K562 (cell line): ENCODE data around the gene RPL36AL. TPM values are rescaled to one million over a fixed set of nuclear protein-coding genes. Genes with fewer than 3 reads are reported as not detected.
A peak's percentile ranks its signal among the peaks of the same experiment; 100 is the strongest.

Experiments used
- ATAC-seq: fragments of 200-7000 bp; cut with Tn5 transposase; 3 replicates; pipeline ENCODE4 v1.9.1; 2020; ENCODE audit warnings: moderate library complexity
- BruUV-seq: library from RNA; stranded (reverse); fragments of 400-500 nt; replicated peaks from 2 replicates; lab custom pipeline; 2021; lab: Mats Ljungman, UMichigan
- CTCF ChIA-PET: fragments of 300-600 bp; formaldehyde crosslinking; extraction: SDS; loops from one replicate; lab custom pipeline; 2021; ENCODE audit warnings: low intra/inter-chr PET ratio; lab: Yijun Ruan, JAX
- POLR2A ChIA-PET: fragments of 300-600, 350-650 bp; sonication (Branson Sonifier 250); formaldehyde crosslinking; extraction: SDS; loops from one replicate; lab custom pipeline; 2021; ENCODE audit warnings: antibody characterized with exemption, inconsistent platforms; lab: Yijun Ruan, JAX
- DNase-seq, 4 experiments: peaks; one replicate each; pipeline versions ENCODE4 v3.0.0 to v3.0.0-alpha.2; 2011 to 2018; ENCODE audit warnings: low spot score in 3 of 4, mixed read lengths in 3 of 4; ENCODE audit errors: extremely low read depth in 1 of 4
- FAIRE-seq: peaks from 2 replicates; lab custom pipeline; 2011; peaks lifted over from hg19 to GRCh38; lab: Jason Lieb, UNC
- H2AFZ ChIP-seq: 2 replicates; pipeline ENCODE4 v1.6.0; 2011; ENCODE audit warnings: low read depth, low read length, control low read depth, inconsistent platforms
- H3K27ac ChIP-seq: fragments of 200-600 bp; 3 replicates; pipeline ENCODE4 v1.8.0; 2011; ENCODE audit warnings: low read depth, mild to moderate bottlenecking, control low read depth, inconsistent platforms, low read length, moderate library complexity, mixed read lengths; ENCODE audit errors: extremely low read depth
- H3K27me3 ChIP-seq, 2 experiments: fragments of 300-600 bp in 1 of 2; 2 replicates in 1 of 2; 3 replicates in 1 of 2; pipeline versions ENCODE4 v1.6.0 to v1.8.0; 2011; ENCODE audit warnings: inconsistent platforms in 2 of 2, low read length in 2 of 2, mild to moderate bottlenecking in 1 of 2, mixed read lengths in 1 of 2, moderate library complexity in 1 of 2; ENCODE audit not compliant: control insufficient read depth in 2 of 2, insufficient read depth in 2 of 2
- H3K36me3 ChIP-seq: fragments of 300-600 bp; 3 replicates; pipeline ENCODE4 v1.8.0; 2011; ENCODE audit warnings: mild to moderate bottlenecking, low read length, inconsistent platforms; ENCODE audit not compliant: control insufficient read depth, insufficient read depth
- H3K4me1 ChIP-seq, 2 experiments: fragments of 200-600 bp in 1 of 2; replicated peaks in 1 of 2; 2 replicates in 1 of 2; 3 replicates in 1 of 2; pipeline versions ENCODE4 v1.5.1 to v1.8.0; 2011; ENCODE audit warnings: inconsistent platforms in 2 of 2, low read length in 2 of 2, mild to moderate bottlenecking in 1 of 2, mixed read lengths in 1 of 2, moderate library complexity in 1 of 2; ENCODE audit not compliant: control insufficient read depth in 2 of 2, insufficient read depth in 2 of 2
- H3K4me2 ChIP-seq: 2 replicates; pipeline ENCODE4 v1.6.1; 2011; ENCODE audit warnings: low read length, control low read depth, inconsistent platforms, mixed read lengths; ENCODE audit not compliant: insufficient read depth
- H3K4me3 ChIP-seq: fragments of 200-600 bp; sonication (generic), shearing (Covaris generic); 2 replicates; pipeline ENCODE4 v1.5.1; 2016; ENCODE audit warnings: control low read depth, inconsistent platforms
- H3K79me2 ChIP-seq: fragments of 200-600 bp; 3 replicates; pipeline ENCODE4 v1.8.0; 2011; ENCODE audit warnings: low read length, inconsistent platforms; ENCODE audit not compliant: control insufficient read depth, insufficient read depth
- H3K9ac ChIP-seq, 2 experiments: 2 replicates each; pipeline versions ENCODE4 v1.6.0 to v1.6.1; 2011; ENCODE audit warnings: low read depth in 2 of 2, low read length in 2 of 2, control low read depth in 1 of 2, inconsistent platforms in 1 of 2, mild to moderate bottlenecking in 1 of 2, mixed read lengths in 1 of 2; ENCODE audit not compliant: insufficient read depth in 1 of 2
- H3K9me1 ChIP-seq: one replicate; pipeline ENCODE4 v1.6.0; 2011; ENCODE audit warnings: inconsistent platforms, mild to moderate bottlenecking, low read length, moderate library complexity; ENCODE audit not compliant: control insufficient read depth, insufficient read depth
- H3K9me3 ChIP-seq: replicated peaks from 2 replicates; pipeline ENCODE4 v1.5.1; 2011; ENCODE audit warnings: low read depth, low read length, inconsistent platforms; ENCODE audit not compliant: control insufficient read depth, insufficient read depth
- H4K20me1 ChIP-seq: replicated peaks from 2 replicates; pipeline ENCODE4 v1.6.1; 2011; ENCODE audit warnings: low read length, inconsistent platforms, mixed read lengths; ENCODE audit not compliant: control insufficient read depth, insufficient read depth
- CBFA2T3 ChIP-seq: fragments of 450-650 bp; IDR thresholded peaks from 2 replicates; pipeline ENCODE4 v1.6.1; 2017
- CEBPB ChIP-seq: fragments of 450-650 bp; IDR thresholded peaks from 2 replicates; pipeline ENCODE4 v1.6.1; 2016; ENCODE audit warnings: missing genetic modification characterization, missing compliant biosample characterization
- CEBPG ChIP-seq, 3 experiments: fragments of 200-800 bp in 1 of 3; sonication (Bioruptor generic) in 1 of 3; sonication (generic) in 1 of 3; formaldehyde crosslinking in 1 of 3; IDR thresholded peaks in 2 of 3; conservative IDR thresholded peaks in 1 of 3; 2 replicates each; pipeline versions ENCODE4 v1.6.1 to v1.8.0; 2016 to 2022; ENCODE audit warnings: missing compliant biosample characterization in 2 of 3, missing genetic modification characterization in 2 of 3, mild to moderate bottlenecking in 1 of 3, missing genetic modification reagents in 1 of 3
- CREB1 ChIP-seq, 2 experiments: sonication (generic) in 1 of 2; formaldehyde crosslinking in 1 of 2; IDR thresholded peaks; 2 replicates each; pipeline versions ENCODE4 v1.6.1 to v1.8.0; 2012 to 2022; ENCODE audit warnings: inconsistent platforms in 1 of 2, mild to moderate bottlenecking in 1 of 2, missing genetic modification reagents in 1 of 2, moderate library complexity in 1 of 2
- DPF2 ChIP-seq: fragments of 450-650 bp; IDR thresholded peaks from 2 replicates; pipeline ENCODE4 v1.6.1; 2016
- EGR1 ChIP-seq: fragments of 450-650 bp; conservative IDR thresholded peaks from 2 replicates; pipeline ENCODE4 v1.6.1; 2017; ENCODE audit warnings: mild to moderate bottlenecking
- GTF2F1 ChIP-seq: IDR thresholded peaks from 2 replicates; pipeline ENCODE4 v1.6.1; 2011; ENCODE audit warnings: low read depth, low read length, improper control_type of control experiment
- MTA1 ChIP-seq: fragments of 450-650 bp; IDR thresholded peaks from 2 replicates; pipeline ENCODE4 v1.6.1; 2017; ENCODE audit warnings: borderline replicate concordance
- NFE2 ChIP-seq: IDR thresholded peaks from 2 replicates; pipeline ENCODE4 v1.6.1; 2014; ENCODE audit warnings: antibody characterized with exemption, low read depth
- POLR2H ChIP-seq: IDR thresholded peaks from 2 replicates; pipeline ENCODE4 v1.6.1; 2016; ENCODE audit warnings: missing genetic modification characterization, low read depth, mild to moderate bottlenecking, control low read depth, missing compliant biosample characterization, moderate library complexity
- SP2 ChIP-seq: IDR thresholded peaks from 2 replicates; pipeline ENCODE4 v1.6.1; 2011; ENCODE audit warnings: mild to moderate bottlenecking, low read depth, low read length, moderate library complexity; ENCODE audit not compliant: poor library complexity, severe bottlenecking; ENCODE audit errors: extremely low read depth
- TOE1 ChIP-seq, 2 experiments: fragments of 450-650 bp in 1 of 2; sonication (generic) in 1 of 2; formaldehyde crosslinking in 1 of 2; IDR thresholded peaks; 2 replicates each; pipeline versions ENCODE4 v1.7.1 to v1.8.0; 2016 to 2022; ENCODE audit warnings: borderline replicate concordance in 2 of 2, mild to moderate bottlenecking in 2 of 2, antibody characterized with exemption in 1 of 2, inconsistent platforms in 1 of 2, low read depth in 1 of 2, missing genetic modification reagents in 1 of 2, moderate library complexity in 1 of 2
- XRCC3 ChIP-seq: fragments of 450-650 bp; IDR thresholded peaks from 2 replicates; pipeline ENCODE4 v1.6.1; 2017; ENCODE audit warnings: mild to moderate bottlenecking, moderate library complexity
- ZNF133 ChIP-seq: fragments of 250-450 bp; sonication (Bioruptor Pico); IDR thresholded peaks from 2 replicates; pipeline ENCODE4 v1.4.0; 2020; ENCODE audit warnings: mild to moderate bottlenecking
- WGBS: fragments of 100-300 bp; shearing (Covaris generic); methylation state at CpG from one replicate; pipeline ENCODE4 v1.1.6; 2016; ENCODE audit warnings: low coverage, mixed read lengths; ENCODE audit not compliant: insufficient coverage; ENCODE audit errors: missing lambda C conversion rate; 5-methylcytosine and 5-hydroxymethylcytosine counted together
- in situ Hi-C: fragments of 300-500 bp; cut with MboI; formaldehyde crosslinking; loops from 4 replicates; pipeline ENCODE4 v1.15.0; 2018; ENCODE audit warnings: inconsistent platforms, mixed read lengths
- intact Hi-C: fragments of 100-400 bp; cut with micrococcal nuclease; formaldehyde crosslinking; loops from 2 replicates; pipeline ENCODE4 v1.14.2; 2022
- polyA plus RNA-seq, 8 experiments: library from polyadenylated mRNA; depleted of rRNA in 4 of 8; stranded (reverse) in 5 of 8; unstranded in 3 of 8; fragments of >200 nt; fragmentation: Nextera tagmentation in 2 of 8; fragmentation: Illumina TruSeq in 1 of 8; extraction: Ambion mirVana in 2 of 8; extraction: Trizol in 1 of 8; gene quantifications; 2 replicates each; pipeline versions ENCODE4 v1.2.1 to v1.2.3, GENCODE V29; 2011 to 2014; ENCODE audit warnings: inconsistent platforms in 1 of 8, missing spikeins in 1 of 8
- total RNA-seq, 7 experiments: library from RNA; depleted of rRNA in 6 of 7; stranded (reverse); fragments of >200 nt in 6 of 7; fragmentation: Illumina TruSeq in 2 of 7; extraction: Trizol in 2 of 7; gene quantifications; 2 replicates each; pipeline versions ENCODE4 v1.2.1 to v1.2.3, GENCODE V29; 2011 to 2021; ENCODE audit warnings: low replicate concordance in 1 of 7
- TF ChIP-seq, protein P1 (sequence below): fragments of 450-650 bp; IDR thresholded peaks from 2 replicates; pipeline ENCODE4 v1.6.1; 2016; ENCODE audit warnings: missing biosample characterization, missing genetic modification characterization
- TF ChIP-seq, protein P2 (sequence below): fragments of 250-450 bp; sonication (Bioruptor Pico); IDR thresholded peaks from 2 replicates; pipeline ENCODE4 v1.4.0; 2020; ENCODE audit warnings: borderline replicate concordance

Gene RPL36AL
- total and polyA plus RNA-seq, 9 of the 15 experiments (the other 6 are each of a cell fraction or from before 2014, with no cell fraction given) = 146 to 674 (median 360) TPM

DNA sequence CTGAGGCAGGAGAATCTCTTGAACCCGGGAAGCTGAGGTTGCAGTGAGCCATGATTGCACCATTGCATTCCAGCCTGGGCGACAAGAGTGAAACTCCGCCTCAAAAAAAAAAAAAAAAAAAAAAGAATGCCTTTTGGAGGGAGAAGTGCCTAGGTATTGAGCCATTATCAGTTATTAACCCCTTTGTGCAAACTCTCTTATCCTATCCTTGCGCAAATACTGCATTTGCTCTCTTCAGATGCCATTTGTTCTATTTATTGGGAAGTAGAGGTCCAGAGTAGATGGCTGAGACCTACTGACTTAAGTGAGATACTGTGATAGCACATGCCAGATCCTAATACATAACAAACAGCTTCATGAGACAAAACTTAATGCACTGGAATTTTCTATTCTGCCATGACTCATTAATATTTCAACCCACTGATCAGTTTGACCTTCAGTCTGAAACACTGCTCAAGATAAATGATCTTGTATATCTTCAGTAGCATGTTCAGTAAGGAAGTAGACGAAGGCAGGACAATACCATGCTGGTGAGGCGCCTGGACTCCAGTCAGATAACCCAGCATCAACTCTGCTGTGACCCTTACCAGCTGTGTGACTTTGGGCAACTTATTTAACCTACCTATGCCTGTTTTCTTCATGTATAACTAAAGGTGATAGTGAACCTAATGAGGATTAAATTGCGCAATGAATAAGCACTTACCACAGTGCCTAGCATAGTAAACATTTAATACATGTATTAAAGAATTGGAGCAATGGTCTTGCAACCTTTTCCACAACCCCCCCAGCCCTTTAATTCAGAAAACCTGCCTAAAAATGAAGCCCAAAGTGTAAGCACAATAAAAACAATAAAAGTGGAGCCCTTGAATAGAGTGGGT is 20.4 kb upstream of the RPL36AL start:
- H2AFZ ChIP-seq = no peak overlapping the region
- H3K4me2 ChIP-seq = no peak overlapping the region
- FAIRE-seq (no peak), ATAC-seq (peak; percentile 12), DNase-seq (no peak)
- BruUV-seq = no TSS peak
- H3K36me3 ChIP-seq = peaks cover 51% of the 10 kb centered on the region
- no peak overlapping the region for H3K9ac ChIP-seq
- no peaks in the 10 kb centered on the region for H4K20me1 ChIP-seq
- 0 out of 3 replicates have a peak overlapping the region, but pooled peaks have one; percentile 6 for H3K27ac ChIP-seq
- intact Hi-C loops (no loop called here), in situ Hi-C loops (loop anchor here (25.0 kb wide), 1 partner anchor 472 kb away; the partner anchor contains the start of gene VCPKMT)
- POLR2A ChIA-PET = interaction anchor here (0.6 kb wide), 1 partner anchor 447 kb away, joined by 3 read pairs; no protein-coding TSS in a partner anchor
- CTCF ChIA-PET = no interaction called here
- H3K9me1 ChIP-seq = no peaks in the 10 kb centered on the region
- WGBS = 68% methylated on average over 5 of the region's 7 CpGs
- H3K79me2 ChIP-seq = peaks cover 59% of the 10 kb centered on the region
- TF ChIP-seq TOE1 (IDR thresholded peaks at IDR 0.05; ENCODE audit: borderline replicate concordance) (no peak), TOE1 (CRISPR knock-in tag; IDR thresholded peaks at IDR 0.05; ENCODE audit: borderline replicate concordance, low read depth) (no peak), XRCC3 (no peak), CREB1 (IDR thresholded peaks at IDR 0.05) (no peak), CREB1 (CRISPR knock-in tag; IDR thresholded peaks at IDR 0.05) (no peak), POLR2H (tag) (no peak), NFE2 (no peak), CEBPB (tag) (peak; percentile 94), CEBPG (CRISPR knock-in tag; IDR thresholded peaks at IDR 0.05) (peak; percentile 54; the same call in 1 of the 2 replicates), CEBPG (tag; conservative IDR thresholded peaks at IDR 0.05 in 1 of 2, IDR thresholded peaks at IDR 0.05 in 1 of 2) (peak; percentile 65 to 86), EGR1 (no peak), ZNF133 (CRISPR knock-in tag) (no peak), CBFA2T3 (0 out of 2 replicates have a peak, but pooled peaks have one; percentile 3), DPF2 (no peak), GTF2F1 (no peak), MTA1 (no peak), SP2 (no peak)
- TF ChIP-seq, protein P1, sequence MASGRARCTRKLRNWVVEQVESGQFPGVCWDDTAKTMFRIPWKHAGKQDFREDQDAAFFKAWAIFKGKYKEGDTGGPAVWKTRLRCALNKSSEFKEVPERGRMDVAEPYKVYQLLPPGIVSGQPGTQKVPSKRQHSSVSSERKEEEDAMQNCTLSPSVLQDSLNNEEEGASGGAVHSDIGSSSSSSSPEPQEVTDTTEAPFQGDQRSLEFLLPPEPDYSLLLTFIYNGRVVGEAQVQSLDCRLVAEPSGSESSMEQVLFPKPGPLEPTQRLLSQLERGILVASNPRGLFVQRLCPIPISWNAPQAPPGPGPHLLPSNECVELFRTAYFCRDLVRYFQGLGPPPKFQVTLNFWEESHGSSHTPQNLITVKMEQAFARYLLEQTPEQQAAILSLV (tag) = 0 out of 2 replicates have a peak, but pooled peaks have one; percentile 17
- TF ChIP-seq, protein P2, sequence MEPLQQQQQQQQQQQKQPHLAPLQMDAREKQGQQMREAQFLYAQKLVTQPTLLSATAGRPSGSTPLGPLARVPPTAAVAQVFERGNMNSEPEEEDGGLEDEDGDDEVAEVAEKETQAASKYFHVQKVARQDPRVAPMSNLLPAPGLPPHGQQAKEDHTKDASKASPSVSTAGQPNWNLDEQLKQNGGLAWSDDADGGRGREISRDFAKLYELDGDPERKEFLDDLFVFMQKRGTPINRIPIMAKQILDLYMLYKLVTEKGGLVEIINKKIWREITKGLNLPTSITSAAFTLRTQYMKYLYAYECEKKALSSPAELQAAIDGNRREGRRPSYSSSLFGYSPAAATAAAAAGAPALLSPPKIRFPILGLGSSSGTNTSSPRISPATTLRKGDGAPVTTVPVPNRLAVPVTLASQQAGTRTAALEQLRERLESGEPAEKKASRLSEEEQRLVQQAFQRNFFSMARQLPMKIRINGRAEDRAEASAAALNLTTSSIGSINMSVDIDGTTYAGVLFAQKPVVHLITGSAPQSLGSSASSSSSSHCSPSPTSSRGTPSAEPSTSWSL (CRISPR knock-in tag) = no peak
- H3K4me1 ChIP-seq = peaks cover 4 to 14% of the 10 kb centered on the region in 2 experiments; a peak in 3 of 5 replicates
- H3K4me3 ChIP-seq = no peak overlapping the region
- no peaks in the 10 kb centered on the region for H3K27me3 ChIP-seq
- no peaks in the 10 kb centered on the region for H3K9me3 ChIP-seq
